ENCODE data around the gene INPP5E. TPM values are rescaled to one million over a fixed set of nuclear protein-coding genes. Genes with fewer than 3 reads are reported as not detected.

The INPP5E gene
- total RNA-seq = 8.2 and 10.0 TPM in 2 replicates

GRCh38 chr9:136439481-136440408, at the start of gene INPP5E:
INPP5E (minus strand) TSS chr9:136439845; CDS start chr9:136439419, 426 bp downstream.

GRCh38 chr9:136482793-136483588, 43.3 kb upstream of the INPP5E start, which contains the start of gene SEC16A:
SEC16A (minus strand) TSS chr9:136483040; CDS start chr9:136477615, 5,425 bp downstream.

GRCh38 chr9:136410500-136411287, 29.0 kb downstream of the INPP5E start, which contains the start of the genes ENTR1 and PMPCA:
ENTR1 (minus strand) TSS chr9:136410614; CDS start chr9:136410397, 217 bp downstream.
PMPCA (plus strand) TSS chr9:136410658; CDS start chr9:136410669, 11 bp downstream.

GRCh38 chr9:136400038-136400834, 39.4 kb downstream of the INPP5E start, which contains the start of gene SNAPC4:
SNAPC4 (minus strand) TSS chr9:136400170; CDS start chr9:136398428, 1,742 bp downstream.

Other genes with a start within 250 kb of the INPP5E start
- gene LHX3, start 234.7 kb downstream of the INPP5E start, total RNA-seq = not detected in 2 replicates
- gene QSOX2, start 194.0 kb downstream of the INPP5E start, total RNA-seq = 4.3 and 10.6 TPM in 2 replicates
- gene CCDC187, start 135.8 kb downstream of the INPP5E start, total RNA-seq = not detected in 2 replicates
- gene GPSM1, start 112.3 kb downstream of the INPP5E start, total RNA-seq = 23.6 and 29.0 TPM in 2 replicates
- 11.0 and 14.3 TPM in 2 replicates for gene DNLZ, start 76.1 kb downstream of the INPP5E start, total RNA-seq
- gene CARD9, start 66.2 kb downstream of the INPP5E start, total RNA-seq = 4.7 and 7.4 TPM in 2 replicates
- gene SNAPC4, start 39.7 kb downstream of the INPP5E start, total RNA-seq = 6.7 TPM in 2 replicates
- 29.4 and 33.8 TPM in 2 replicates for gene ENTR1, start 29.2 kb downstream of the INPP5E start, total RNA-seq
- gene PMPCA, start 29.2 kb downstream of the INPP5E start, total RNA-seq = 43.3 and 46.3 TPM in 2 replicates
- 35.7 and 44.4 TPM in 2 replicates for gene SEC16A, start 43.2 kb upstream of the INPP5E start, total RNA-seq
- 12.4 and 14.1 TPM in 2 replicates for gene NOTCH1, start 106.2 kb upstream of the INPP5E start, total RNA-seq
- gene EGFL7, start 223.1 kb upstream of the INPP5E start, total RNA-seq = 2.0 TPM in 2 replicates
- gene AGPAT2, start 247.6 kb upstream of the INPP5E start, total RNA-seq = 24.7 and 44.9 TPM in 2 replicates